ENCODE results near the gene SCAF8. TPM values are rescaled to one million over a fixed set of nuclear protein-coding genes. Genes with fewer than 3 reads are reported as not detected.

SCAF8 gene
- total and polyA plus RNA-seq, 7 donors, result 9.5 to 49.0 (median 40.1) TPM

GRCh38 chr6:154814063-154814462, 80.8 kb downstream of the SCAF8 start:
- Histone ChIP-seq H3K9me3 (no peaks in the 10 kb centered on the region), H3K27me3 (ENCODE audit: insufficient read depth in 3 of 3, low read length in 2 of 3) (no peaks in the 10 kb centered on the region), H3K4me3 (no peak overlapping the region), H3K27ac (no peak overlapping the region), H3K4me1 (no peaks in the 10 kb centered on the region), H3K36me3 (ENCODE audit: insufficient read depth in 1 of 2, low read depth in 1 of 2) (peaks cover 7 to 100% of the 10 kb centered on the region in 2 donors)
- no peak for DNase-seq
- 94 to 95% (median 95%) methylated on average over 7 of the region's 7 CpGs for WGBS, 3 donors
- TF ChIP-seq CTCF (IDR thresholded peaks at IDR 0.05), result no peak
- ATAC-seq, result no peak
- intact Hi-C loops (cut with DNase I), result no loop called here

GRCh38 chr6:154815938-154816820, 83.0 kb downstream of the SCAF8 start:
- ATAC-seq (no peak), DNase-seq (no peak)
- intact Hi-C loops (cut with DNase I), result no loop called here
- Histone ChIP-seq H3K4me3 (no peak overlapping the region), H3K9me3 (no peaks in the 10 kb centered on the region), H3K4me1 (no peaks in the 10 kb centered on the region), H3K27me3 (ENCODE audit: insufficient read depth in 3 of 3, low read length in 2 of 3) (no peaks in the 10 kb centered on the region), H3K27ac (no peak overlapping the region), H3K36me3 (ENCODE audit: insufficient read depth in 1 of 2, low read depth in 1 of 2) (peaks cover 3 to 100% of the 10 kb centered on the region in 2 donors)
- TF ChIP-seq CTCF (IDR thresholded peaks at IDR 0.05), result no peak
- 75 to 81% (median 78%) methylated on average over 5 of the region's 5 CpGs for WGBS, 3 donors

GRCh38 chr6:154821099-154821498, 87.9 kb downstream of the SCAF8 start:
- intact Hi-C loops (cut with DNase I), result no loop called here
- 85 to 100% (median 97%) methylated on average over 1 of the region's 1 CpG for WGBS, 3 donors
- H3K27ac ChIP-seq, result no peak overlapping the region

GRCh38 chr6:154821638-154822037, 88.4 kb downstream of the SCAF8 start:
- Histone ChIP-seq H3K4me1 (peaks cover 28% of the 10 kb centered on the region), H3K27ac (peak overlapping the region; percentile 84), H3K4me3 (no peak overlapping the region), H3K27me3 (ENCODE audit: insufficient read depth in 3 of 3, low read length in 2 of 3) (no peaks in the 10 kb centered on the region), H3K36me3 (ENCODE audit: insufficient read depth in 1 of 2, low read depth in 1 of 2) (peaks cover 0 to 82% of the 10 kb centered on the region in 2 donors), H3K9me3 (no peaks in the 10 kb centered on the region)
- no peak for ATAC-seq
- DNase-seq, result no peak
- 90 to 95% (median 95%) methylated on average over 2 of the region's 2 CpGs for WGBS, 3 donors
- intact Hi-C loops (cut with DNase I), result no loop called here
- no peak for TF ChIP-seq CTCF (IDR thresholded peaks at IDR 0.05)

More at GRCh38 chr6:154821099-154821498, 87.9 kb downstream of the SCAF8 start:
- ATAC-seq, result no peak
- Histone ChIP-seq H3K4me1 (peaks cover 28% of the 10 kb centered on the region), H3K27me3 (ENCODE audit: insufficient read depth in 3 of 3, low read length in 2 of 3) (no peaks in the 10 kb centered on the region), H3K9me3 (no peaks in the 10 kb centered on the region), H3K4me3 (no peak overlapping the region), H3K36me3 (ENCODE audit: insufficient read depth in 1 of 2, low read depth in 1 of 2) (peaks cover 3 to 82% of the 10 kb centered on the region in 2 donors)
- TF ChIP-seq CTCF (IDR thresholded peaks at IDR 0.05), result no peak
- no peak for DNase-seq
